ENCODE data around the gene COMMD1.
"Not testable (repeated sequence)": the region's sequence is repeated elsewhere in the genome, so short reads cannot be mapped to it uniquely, and the experiment has no call there.

The COMMD1 gene

DNA sequence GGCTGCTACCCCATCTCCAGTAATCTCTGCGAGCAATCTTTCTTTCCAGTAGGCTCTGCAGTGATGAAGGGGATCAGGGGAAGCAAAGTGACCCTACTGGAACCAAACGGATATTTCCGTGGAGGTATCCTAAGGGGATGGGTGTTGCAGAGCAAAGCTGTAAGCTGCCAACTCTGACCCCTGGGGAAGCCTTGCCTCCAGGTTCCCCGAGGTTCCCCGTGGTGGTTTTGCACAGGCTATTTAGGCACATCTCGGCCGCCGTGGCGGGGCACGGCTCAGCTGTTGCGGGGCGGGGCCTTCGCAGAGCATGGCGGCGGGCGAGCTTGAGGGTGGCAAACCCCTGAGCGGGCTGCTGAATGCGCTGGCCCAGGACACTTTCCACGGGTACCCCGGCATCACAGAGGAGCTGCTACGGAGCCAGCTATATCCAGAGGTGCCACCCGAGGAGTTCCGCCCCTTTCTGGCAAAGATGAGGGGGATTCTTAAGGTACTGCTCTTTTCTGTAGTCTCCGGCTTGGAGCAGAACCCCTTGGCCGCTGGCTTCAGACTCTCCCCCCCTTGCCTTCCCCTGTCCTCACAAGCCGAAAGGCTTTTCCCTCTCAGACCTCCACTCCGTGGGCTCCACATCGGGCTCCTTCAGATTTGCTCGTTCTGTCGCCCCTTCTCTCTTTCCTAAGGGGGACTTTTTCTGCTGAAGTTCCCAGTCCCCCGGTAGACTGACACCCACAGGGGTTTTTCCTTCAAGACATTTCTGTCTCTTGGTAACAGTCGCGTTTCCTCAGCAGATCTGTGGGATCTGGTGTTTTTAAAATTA lies at the start of gene COMMD1:
Gene COMMD1, plus strand, starts transcription at position 303 of the 814 bp plus-strand sequence. Its CDS starts 5 bp downstream, at position 308.
- DNase-seq, result peak; percentile 33

DNA sequence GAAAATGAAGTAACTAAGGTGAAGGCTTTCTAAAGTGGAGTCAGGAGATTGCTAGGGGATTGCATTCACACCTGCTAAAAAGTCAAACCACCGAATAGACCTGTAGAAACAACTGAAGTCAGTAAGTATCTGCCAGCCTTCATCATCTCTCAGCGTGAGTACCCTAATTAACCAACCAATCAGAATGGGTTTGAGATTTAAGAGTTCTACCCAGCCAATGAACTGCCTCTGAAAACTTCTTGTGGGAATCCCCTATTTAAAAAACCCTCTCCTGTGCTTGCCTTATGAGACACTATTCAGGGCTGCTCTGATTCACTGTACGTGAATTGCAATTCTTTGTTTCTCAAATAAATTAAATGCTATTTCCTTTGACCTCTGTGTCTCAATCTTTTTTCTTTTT lies 48.2 kb upstream of the COMMD1 start:
- no peak for DNase-seq

DNA sequence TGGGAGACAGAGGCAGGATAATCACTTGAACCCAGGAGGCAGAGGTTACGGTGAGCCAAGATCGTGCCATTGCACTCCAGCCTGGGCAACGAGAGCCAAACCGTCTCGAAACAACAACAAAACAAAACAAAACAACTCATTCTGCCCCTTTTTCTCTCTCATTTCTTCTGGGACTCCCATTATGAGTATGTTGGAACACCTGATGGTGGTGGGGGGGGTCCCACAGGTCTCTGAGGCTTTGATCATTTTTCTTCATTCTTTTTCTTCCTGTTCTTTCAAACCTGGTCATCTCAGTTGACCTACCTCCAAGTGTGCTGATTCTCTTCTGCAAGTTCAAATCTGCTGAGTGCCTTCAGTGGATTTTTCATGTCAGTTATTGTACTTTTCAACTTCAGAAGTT lies 43.4 kb upstream of the COMMD1 start:
- DNase-seq, result no peak

DNA sequence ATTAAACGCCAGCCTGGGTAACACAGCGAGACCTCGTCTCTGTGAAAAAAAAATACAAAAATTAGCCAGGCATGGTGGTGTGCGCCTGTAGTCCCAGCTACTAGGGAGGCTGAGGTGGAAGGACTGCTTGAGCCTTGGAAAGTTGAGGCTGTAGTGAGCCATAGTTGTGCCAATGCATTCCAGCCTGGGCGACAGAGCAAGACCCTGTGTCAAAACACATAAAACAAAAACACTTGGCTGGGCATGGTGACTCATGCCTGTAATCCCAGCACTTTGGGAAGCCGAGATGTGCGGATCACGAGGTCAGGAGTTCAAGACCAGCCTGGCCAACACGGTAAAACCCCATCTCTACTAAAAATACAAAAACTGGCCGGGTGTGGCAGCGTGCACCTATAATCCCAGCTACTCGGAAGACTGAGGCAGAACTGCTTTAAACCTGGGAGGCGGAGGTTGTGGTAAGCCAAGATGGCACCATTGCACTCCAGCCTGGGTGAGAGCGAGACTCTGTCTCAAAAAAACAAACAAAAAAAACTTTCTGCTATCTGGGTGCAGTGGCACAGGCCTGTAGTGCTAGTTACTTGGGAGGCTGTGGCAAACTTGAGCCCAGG lies 38.9 kb upstream of the COMMD1 start:
- not testable (repeated sequence) for DNase-seq

DNA sequence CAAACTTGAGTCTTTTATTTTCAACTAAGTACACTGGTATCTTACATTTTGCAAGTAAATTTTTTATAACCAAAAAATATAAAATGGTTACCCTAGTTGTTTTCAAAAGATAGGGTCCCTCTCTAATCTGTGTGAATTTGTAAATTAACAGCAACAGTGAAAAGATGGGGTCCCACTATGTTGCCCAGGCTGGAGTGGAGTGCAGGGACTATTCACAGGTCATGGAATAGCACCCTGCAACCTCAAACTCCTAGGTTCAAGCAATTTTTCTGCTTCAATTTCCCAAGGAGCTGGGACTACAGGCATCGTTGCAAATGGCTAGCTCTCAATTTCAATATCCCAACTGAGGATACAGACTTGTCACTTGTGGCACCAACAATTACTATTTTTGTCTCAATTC lies 29.1 kb upstream of the COMMD1 start:
- no peak for DNase-seq

DNA sequence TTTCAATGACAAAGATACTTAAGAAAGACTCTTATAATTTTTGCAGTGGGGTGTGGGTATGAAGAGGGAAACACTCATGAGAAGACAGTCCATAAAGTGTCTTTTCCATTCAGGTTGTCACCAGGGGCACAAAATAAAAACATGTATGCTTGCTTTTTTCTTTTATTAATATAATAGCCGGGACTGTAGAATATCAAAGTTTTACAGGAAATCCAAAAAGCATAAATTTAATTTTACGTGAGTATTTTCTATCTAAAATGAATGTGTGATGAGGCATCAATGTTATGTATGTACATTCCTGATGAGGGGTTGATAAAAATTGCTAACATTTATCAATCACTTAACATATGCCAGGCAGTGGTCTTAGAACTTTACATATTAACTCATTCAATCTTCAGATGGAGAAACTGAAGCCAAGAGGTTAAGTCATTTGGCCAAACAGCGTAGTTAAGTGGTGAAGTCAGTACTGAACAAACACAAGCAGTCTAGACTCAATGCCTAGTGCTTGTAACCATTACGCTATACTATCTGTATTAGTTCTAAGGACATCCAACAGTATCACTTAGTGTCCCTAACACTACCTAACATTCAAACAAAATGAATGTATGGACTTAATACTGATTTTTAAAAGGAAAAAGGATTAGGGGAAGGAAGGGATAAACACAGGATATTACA lies 27.8 kb upstream of the COMMD1 start:
- no peak for DNase-seq

DNA sequence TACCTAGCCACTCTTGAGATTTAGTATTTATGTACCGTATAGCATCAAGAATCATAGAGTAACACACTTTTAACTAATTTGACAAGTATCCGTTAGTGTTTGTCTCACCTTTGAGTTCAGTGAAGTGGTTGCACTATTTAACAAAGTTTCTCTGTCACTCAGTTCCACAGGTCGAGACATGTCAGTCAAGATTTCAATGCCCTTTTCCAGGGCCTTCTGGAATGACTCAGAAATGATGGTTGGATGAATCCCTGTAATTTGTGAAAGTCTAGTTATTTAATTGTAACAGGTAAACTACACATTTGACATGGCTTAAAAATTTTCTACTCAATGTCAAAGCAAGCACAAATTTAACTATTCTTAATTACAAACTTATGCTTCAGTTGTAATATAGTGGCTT lies 26.7 kb upstream of the COMMD1 start:
- DNase-seq, result no peak

DNA sequence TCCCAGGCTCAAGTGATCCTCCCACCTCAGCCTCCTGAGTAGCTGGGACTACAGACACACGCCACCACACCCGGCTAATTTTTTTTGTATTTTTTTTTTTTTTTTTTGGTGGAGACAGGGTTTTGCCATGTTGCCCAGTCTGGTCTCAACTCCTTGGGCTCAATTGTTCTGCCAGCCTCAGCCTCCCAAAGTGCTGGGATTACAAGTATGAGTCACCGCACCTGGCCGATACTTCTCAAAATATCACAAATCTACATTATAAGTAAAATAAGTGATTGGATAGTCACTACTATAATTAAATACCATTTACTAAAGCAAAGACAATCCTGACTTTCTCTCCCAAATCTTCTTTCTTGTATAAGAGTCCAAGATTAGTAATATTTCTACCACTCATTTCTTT lies 26.1 kb upstream of the COMMD1 start:
- not testable (repeated sequence) for DNase-seq

DNA sequence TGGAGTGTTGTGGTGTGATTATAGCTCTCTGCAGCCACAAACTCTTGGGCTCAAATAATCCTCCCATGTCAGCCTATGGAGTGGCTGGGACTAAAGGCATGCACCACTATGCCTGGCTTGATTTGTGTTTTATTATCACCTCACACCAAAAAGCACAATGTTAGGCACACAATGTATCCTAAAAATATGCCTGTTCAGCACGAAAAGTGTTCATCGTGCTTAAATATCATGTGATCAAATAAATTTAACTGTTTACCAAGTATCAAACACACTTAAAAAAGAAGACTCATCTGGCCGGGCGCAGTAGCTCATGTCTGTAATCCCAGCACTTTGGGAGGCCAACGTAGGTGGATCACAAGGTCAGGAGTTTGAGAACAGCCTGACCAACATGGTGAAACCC lies 22.6 kb upstream of the COMMD1 start:
- no peak for DNase-seq

DNA sequence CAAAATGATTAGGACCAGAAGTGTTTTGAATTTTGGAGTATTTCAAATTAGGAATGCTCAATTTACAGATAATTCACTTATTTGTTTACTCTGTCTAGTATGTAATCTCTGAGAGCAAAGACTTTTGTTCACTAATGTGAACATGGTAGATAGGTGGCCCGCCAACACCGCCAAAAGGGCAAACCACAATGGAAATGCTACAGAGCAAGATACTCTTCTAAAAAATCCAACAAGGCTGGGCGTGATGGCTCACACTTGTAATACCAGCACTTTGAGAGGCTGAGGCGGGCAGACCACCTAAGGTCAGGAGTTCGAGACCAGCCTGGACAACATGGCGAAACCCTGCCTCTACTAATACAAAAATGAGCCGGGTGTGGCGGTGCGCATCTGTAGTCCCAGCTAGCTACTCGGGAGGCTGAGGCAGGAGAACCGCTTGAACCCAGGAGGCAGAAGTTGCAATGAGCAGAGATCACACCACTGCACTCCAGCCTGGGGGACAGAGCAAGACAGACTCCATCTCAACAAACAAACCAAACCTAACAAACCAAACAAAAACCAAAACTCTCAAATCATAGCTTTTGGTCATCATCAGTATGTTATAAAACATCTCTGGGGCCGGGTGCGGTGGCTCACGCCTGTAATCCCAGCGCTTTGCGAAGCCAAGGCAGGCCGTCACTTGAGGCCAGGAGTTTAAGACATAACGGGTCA lies 19.4 kb upstream of the COMMD1 start:
- DNase-seq, result no peak

DNA sequence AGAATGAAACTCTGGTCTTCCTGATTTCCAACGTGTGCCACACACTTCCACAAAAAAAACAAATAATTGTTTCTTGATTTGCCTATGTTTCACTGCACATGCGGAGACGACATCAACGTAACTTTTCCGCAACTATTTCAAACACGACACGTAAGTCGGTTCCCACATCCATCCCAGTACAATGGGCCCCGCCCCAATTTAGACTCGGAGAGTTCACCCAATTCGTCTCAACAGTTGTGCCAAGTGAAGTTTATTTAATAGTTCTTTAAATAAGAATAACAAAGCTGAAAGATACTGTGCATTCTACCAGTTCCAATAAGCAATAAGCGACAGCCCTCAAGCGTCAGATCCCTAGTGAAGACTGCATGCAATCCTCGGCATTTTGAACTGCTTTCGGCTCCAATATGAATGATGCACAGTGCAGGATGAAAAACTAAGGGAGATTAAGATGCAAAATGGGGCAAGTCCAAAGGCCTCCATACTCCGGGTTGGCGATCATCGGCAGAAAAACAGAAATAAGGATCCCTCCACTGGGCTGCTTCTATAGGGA lies 17.7 kb upstream of the COMMD1 start:
- no peak for DNase-seq

DNA sequence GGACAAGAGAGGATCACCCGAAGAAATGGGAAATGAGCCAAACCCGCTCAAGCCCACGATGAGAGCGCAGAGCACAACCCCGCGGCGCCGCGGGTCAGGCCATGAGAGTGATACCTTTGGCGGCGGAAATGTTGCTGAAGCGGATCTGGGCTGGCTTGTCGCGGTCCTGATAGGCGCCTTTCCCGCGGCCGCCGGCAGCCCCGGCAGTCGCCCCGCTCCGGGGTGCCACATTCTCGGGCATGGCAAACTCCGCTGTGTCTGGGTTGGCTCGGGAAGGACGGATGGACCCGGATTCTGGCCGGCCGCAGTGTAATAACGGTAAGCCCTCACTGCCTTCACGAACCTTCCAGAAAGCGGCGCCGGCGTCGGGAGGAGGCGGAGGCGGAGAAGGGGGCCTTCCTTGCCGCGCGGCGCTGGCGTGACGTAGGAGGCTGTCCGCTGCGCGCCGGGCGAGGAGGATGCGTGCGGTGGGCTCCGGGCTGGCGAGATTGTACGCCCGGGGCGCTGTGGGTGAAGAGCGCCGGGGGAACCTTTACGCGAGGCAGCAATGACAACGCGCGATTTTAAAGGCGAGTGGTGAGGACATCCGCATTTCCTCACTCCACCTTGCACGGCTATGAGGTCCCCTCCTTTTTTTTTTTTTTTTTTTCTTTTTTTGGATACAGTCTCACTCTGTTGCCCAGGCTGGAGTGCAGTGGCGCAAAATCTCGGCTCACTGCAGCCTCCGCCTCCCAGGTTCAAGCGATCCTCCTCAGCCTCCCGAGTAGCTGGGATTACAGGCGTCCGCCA lies 17.0 kb upstream of the COMMD1 start, which contains the start of gene CCT4:
Gene CCT4, minus strand, starts transcription at position 390 of the 789 bp plus-strand sequence. Its CDS starts 149 bp downstream, at position 241.
- DNase-seq, result peak; percentile 86

DNA sequence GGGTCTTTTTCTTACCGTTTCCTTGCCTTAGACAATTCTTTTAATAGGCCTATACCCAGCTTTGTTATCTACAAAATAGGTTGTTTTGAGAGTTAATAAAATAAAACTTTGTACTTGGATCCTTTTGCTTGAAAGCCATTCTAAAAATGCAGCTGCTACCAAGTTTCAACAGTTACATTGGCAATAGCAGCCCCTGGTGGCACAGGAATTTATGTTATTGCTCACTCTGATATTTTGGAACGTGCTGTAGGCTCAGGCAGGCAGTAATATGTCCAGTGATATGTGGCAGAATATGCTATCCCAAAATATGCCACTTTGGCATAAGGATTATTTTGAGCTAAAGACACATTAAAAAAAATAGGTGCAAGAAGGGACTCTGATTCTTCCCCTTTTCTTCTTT lies 6.7 kb upstream of the COMMD1 start:
- no peak for DNase-seq

DNA sequence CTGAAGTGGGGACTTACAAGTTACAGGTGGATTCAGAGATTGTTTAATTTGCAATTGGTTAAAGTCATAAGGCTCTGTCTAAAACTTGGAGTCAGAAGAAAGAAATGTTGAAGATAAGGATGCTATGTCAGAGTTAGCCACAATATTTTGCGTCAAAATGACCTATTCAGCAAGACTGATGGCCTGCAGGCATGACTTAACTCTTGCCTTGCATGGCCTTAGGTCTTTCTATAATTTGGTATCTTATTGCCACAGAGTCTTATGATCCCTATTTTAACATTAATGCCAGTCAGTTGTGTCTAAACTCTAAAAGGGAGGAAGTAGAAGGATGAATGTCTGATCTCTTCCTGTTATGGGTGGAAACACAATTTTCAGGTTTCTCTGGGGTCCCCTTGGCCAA lies 5.2 kb upstream of the COMMD1 start:
- DNase-seq, result no peak

DNA sequence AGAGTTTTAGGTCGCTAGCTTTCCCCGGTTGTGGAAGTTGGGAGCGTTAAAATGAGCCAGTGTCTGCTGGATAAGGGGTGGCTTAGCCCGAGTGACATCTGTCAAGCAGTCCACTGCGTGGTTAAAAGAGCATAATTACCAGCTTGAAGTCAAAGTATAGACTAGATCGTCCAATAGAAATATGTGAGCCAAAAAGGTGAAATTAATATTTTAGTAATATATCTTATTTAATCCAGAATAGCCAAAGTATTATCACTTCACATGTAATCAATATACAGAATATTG lies 654 bp downstream of the COMMD1 start:
- DNase-seq, result no peak

DNA sequence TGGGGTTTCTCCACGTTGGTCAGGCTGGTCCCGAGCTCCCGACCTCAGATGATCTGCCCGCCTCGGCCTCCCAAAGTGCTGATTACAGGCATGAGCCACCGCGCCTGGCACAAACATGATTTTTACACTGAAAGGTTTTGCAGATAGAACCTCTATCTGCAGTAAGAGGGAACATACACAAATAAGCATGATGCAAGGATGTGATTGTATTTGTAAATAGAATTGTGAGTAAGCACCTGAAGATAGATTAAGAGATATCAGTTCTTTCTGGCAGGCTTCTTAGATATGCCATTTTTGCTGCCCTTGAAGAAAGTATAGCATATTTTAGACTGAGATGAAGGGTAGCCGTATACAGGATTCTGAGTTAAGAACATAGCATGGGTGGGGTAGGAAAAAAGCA lies 3.6 kb downstream of the COMMD1 start:
- DNase-seq, result no peak

DNA sequence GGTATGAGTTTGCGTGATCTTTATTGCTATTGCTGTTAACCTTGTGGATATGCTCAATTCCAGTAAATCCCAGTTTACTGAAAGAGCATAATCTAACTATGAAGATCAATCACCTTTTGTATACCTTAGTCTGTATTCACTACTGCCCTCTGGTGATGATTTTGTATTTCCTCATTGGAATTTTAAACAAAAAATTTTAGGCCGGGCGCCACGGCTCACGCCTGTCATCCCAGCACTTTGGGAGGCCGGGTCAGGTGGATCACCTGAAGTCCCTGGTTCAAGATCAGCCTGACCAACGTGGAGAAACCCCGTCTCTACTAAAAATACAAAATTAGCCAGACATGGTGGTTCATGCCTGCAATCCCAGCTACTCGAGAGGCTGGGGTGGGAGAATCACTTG lies 5.1 kb downstream of the COMMD1 start:
- DNase-seq, result no peak

DNA sequence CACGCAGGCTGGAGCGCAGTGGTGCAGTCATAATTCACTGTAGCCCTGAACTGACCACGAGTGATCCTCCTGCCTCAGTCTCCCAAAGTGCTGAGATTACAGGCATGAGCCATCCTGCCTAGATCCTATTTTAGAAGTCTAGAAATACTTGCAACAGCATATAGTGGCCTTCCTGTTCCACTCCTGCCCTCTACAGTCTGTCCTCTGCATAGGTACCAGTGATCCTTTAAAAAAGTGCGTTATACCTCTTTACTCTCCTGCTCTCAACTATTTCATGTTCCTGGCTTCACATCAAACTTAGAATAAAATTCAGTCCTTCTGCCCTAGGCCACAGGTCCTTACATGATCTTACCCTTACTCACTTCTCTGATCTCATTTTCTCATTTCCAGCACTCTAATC lies 6.0 kb downstream of the COMMD1 start:
- DNase-seq, result no peak

DNA sequence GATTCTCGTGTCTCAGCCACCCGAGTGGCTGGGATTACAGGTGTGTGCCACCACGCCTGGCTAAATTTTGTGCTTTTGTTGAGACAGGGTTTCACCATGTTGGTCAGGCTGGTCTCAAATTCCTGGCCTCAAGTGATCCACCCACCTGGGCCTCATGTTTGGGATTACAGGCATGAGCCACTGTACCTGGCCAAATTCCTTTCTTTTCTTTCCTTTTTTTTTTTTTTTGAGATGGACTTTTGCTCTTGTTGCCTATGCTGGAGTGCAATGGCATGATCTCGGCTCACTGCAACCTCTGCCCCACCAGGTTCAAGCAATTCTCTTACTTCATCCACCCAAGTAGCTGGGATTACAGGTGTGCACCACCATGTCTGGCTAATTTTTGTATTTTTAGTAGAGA lies 9.3 kb downstream of the COMMD1 start:
- not testable (repeated sequence) for DNase-seq

DNA sequence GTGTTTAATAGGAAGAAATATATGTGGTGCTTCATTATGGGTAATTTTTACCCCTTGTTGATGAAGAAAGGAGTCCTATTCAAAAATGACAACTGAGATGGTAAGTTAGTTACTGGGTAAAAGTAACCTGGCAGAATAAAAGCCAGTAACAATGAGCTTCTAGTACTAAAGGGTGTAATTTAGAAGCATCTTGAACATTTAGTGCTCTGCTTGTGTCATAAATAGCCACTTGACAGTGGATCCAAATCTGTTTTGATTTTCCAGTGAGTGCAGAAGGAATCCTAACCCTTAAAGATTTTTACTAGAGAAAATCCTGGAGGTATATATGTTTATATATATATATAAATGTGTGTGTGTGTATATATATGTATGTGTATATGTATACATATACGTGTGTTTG lies 15.1 kb downstream of the COMMD1 start:
- DNase-seq, result no peak

DNA sequence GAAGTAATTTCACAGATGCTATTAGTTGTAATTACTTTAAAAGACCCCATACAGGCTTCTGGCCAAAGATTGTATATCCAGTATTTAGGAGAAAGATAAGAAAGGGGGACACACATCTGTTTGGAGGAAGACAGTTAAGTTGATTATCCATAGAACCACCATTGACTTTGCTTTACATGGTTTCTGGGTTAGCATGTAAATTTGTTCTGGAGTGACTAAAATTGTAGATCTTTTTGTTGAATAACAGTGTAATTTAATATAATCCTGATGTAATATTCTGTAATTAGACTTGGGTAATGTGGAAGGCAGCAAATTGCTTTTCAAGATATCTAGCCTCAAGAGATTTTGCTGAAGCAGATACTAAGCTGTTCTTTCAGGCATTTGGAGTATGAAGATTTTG lies 17.2 kb downstream of the COMMD1 start:
- no peak for DNase-seq

DNA sequence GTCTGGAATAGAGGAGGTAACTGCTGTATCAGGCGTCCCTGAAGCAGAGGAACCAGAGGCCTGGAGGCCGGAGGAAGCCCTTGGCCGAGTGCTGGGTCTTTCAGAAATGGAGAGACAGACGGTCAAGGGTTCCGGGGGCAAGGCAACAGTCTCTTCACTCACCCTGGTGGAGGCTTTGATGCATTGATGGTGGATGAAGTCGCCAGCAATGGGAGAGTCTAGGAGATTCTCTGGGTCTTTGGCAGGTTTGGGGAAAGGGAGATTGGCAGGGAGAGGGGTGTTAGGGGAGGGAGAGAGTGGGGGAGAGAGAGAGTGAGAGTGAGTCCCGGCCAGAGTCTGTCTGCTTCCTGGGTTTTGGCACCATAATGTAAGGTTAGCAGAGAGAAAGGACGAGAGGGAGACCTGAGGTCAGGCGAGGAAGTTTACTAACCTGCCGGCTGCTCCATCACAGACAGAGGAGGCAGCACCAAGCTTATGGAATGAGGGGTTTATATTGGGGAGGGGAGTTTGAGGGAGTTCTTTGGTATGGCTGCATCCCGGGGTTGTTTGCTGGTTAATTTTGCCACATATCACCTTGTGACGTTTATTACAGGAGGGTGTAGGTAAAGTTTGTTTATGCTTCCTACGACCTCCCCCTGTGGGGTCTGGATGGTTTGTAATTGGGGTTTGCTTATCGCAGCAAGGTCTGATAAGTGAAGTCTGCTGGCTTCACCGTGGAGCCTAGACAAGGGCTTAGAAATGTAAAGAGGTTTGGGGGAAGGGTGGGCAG lies 19.6 kb downstream of the COMMD1 start:
- no peak for DNase-seq

Data from T1000 (cell line).